HCT116 (cell line): ENCODE data around the gene PNMT.

ENCODE experiments used
- CBX3 ChIP-seq: IDR thresholded peaks from 2 replicates; pipeline ENCODE4 v1.6.1; 2012; ENCODE audit warnings: low read depth
- EZH2 ChIP-seq: fragments of 200-600 bp; sonication (generic); IDR thresholded peaks from 2 replicates; pipeline ENCODE4 v1.6.1; 2017; ENCODE audit warnings: antibody characterized with exemption, mixed run types
- POLR2A ChIP-seq: IDR thresholded peaks from 2 replicates; pipeline ENCODE4 v1.7.0; 2011; ENCODE audit warnings: borderline replicate concordance; ENCODE audit not compliant: insufficient read depth, insufficient read length; ENCODE audit errors: extremely low read depth
- POLR2AphosphoS5 ChIP-seq: IDR thresholded peaks from 2 replicates; pipeline ENCODE4 v1.6.1; 2011; ENCODE audit warnings: mild to moderate bottlenecking, low read depth, low read length, moderate library complexity
- RAD21 ChIP-seq: IDR thresholded peaks from 2 replicates; pipeline ENCODE4 v1.6.1; 2012; ENCODE audit warnings: low read depth, mild to moderate bottlenecking
- SIN3A ChIP-seq: IDR thresholded peaks from 2 replicates; pipeline ENCODE4 v1.6.1; 2012; ENCODE audit warnings: low read depth
- SRF ChIP-seq: IDR thresholded peaks from 2 replicates; pipeline ENCODE4 v1.6.1; 2012; ENCODE audit warnings: low read depth
- ZFX ChIP-seq: fragments of 450-650 bp; IDR thresholded peaks from 2 replicates; pipeline ENCODE4 v1.6.1; 2017
- ZNF274 ChIP-seq: fragments of 200-500 bp; sonication (Bioruptor generic); IDR thresholded peaks from 2 replicates; pipeline ENCODE4 v1.6.1; 2014; ENCODE audit warnings: mild to moderate bottlenecking, low read depth, low read length, inconsistent platforms
- TF ChIP-seq, protein P1 (sequence below), 3 experiments: fragments of 200-600 bp in 1 of 3; sonication (generic) in 1 of 3; IDR thresholded peaks in 2 of 3; conservative IDR thresholded peaks in 1 of 3; 2 replicates each; pipeline ENCODE4 v1.5.1; 2012 to 2017; ENCODE audit warnings: low read depth in 2 of 3, low read length in 2 of 3, antibody characterized with exemption in 1 of 3, borderline replicate concordance in 1 of 3, control low read depth in 1 of 3, mild to moderate bottlenecking in 1 of 3, mixed read lengths in 1 of 3, mixed run types in 1 of 3, moderate library complexity in 1 of 3; ENCODE audit not compliant: insufficient read depth in 1 of 3
- TF ChIP-seq, protein P2 (sequence below): IDR thresholded peaks from 2 replicates; pipeline ENCODE4 v1.6.1; 2011; ENCODE audit warnings: mild to moderate bottlenecking, low read length, moderate library complexity; ENCODE audit not compliant: insufficient replicate concordance; ENCODE audit errors: extremely low read depth
- TF ChIP-seq, protein P3 (sequence below): IDR thresholded peaks from 2 replicates; pipeline ENCODE4 v1.6.1; 2012; ENCODE audit warnings: low read depth

DNA sequence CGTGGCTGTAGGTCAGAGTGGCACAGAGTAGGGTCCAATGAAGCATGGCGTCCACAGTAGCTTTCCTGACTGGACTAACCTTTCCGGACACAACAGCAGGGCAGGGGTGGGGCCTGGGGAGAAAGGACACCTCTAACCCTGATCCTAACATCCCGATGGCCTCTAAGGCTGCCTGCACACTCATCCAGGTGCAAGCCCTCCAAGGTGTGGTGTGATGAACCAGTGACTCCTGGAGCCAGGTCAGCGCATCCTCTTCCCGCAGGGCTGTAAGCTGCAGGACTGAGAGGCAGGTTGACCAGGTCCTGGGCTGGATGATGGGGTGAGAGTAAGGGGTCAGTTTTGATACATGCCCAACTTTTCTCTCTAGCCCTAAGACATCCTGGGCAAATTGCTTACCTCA is 28.5 kb downstream of the PNMT start:
- TF ChIP-seq, protein P1, sequence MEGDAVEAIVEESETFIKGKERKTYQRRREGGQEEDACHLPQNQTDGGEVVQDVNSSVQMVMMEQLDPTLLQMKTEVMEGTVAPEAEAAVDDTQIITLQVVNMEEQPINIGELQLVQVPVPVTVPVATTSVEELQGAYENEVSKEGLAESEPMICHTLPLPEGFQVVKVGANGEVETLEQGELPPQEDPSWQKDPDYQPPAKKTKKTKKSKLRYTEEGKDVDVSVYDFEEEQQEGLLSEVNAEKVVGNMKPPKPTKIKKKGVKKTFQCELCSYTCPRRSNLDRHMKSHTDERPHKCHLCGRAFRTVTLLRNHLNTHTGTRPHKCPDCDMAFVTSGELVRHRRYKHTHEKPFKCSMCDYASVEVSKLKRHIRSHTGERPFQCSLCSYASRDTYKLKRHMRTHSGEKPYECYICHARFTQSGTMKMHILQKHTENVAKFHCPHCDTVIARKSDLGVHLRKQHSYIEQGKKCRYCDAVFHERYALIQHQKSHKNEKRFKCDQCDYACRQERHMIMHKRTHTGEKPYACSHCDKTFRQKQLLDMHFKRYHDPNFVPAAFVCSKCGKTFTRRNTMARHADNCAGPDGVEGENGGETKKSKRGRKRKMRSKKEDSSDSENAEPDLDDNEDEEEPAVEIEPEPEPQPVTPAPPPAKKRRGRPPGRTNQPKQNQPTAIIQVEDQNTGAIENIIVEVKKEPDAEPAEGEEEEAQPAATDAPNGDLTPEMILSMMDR (IDR thresholded peaks at IDR 0.05 in 2 of 3, conservative IDR thresholded peaks at IDR 0.05 in 1 of 3; ENCODE audit: borderline replicate concordance in 1 of 3, insufficient read depth in 1 of 3, low read depth in 2 of 3, low read length in 2 of 3): no peak
- TF ChIP-seq SIN3A (no peak), POLR2A (no peak), ZFX (no peak), ZNF274 (no peak), EZH2 (no peak), SRF (no peak), RAD21 (no peak), CBX3 (no peak), POLR2AphosphoS5 (no peak)
- TF ChIP-seq, protein P2, sequence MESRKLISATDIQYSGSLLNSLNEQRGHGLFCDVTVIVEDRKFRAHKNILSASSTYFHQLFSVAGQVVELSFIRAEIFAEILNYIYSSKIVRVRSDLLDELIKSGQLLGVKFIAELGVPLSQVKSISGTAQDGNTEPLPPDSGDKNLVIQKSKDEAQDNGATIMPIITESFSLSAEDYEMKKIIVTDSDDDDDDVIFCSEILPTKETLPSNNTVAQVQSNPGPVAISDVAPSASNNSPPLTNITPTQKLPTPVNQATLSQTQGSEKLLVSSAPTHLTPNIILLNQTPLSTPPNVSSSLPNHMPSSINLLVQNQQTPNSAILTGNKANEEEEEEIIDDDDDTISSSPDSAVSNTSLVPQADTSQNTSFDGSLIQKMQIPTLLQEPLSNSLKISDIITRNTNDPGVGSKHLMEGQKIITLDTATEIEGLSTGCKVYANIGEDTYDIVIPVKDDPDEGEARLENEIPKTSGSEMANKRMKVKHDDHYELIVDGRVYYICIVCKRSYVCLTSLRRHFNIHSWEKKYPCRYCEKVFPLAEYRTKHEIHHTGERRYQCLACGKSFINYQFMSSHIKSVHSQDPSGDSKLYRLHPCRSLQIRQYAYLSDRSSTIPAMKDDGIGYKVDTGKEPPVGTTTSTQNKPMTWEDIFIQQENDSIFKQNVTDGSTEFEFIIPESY: no peak
- TF ChIP-seq, protein P3, sequence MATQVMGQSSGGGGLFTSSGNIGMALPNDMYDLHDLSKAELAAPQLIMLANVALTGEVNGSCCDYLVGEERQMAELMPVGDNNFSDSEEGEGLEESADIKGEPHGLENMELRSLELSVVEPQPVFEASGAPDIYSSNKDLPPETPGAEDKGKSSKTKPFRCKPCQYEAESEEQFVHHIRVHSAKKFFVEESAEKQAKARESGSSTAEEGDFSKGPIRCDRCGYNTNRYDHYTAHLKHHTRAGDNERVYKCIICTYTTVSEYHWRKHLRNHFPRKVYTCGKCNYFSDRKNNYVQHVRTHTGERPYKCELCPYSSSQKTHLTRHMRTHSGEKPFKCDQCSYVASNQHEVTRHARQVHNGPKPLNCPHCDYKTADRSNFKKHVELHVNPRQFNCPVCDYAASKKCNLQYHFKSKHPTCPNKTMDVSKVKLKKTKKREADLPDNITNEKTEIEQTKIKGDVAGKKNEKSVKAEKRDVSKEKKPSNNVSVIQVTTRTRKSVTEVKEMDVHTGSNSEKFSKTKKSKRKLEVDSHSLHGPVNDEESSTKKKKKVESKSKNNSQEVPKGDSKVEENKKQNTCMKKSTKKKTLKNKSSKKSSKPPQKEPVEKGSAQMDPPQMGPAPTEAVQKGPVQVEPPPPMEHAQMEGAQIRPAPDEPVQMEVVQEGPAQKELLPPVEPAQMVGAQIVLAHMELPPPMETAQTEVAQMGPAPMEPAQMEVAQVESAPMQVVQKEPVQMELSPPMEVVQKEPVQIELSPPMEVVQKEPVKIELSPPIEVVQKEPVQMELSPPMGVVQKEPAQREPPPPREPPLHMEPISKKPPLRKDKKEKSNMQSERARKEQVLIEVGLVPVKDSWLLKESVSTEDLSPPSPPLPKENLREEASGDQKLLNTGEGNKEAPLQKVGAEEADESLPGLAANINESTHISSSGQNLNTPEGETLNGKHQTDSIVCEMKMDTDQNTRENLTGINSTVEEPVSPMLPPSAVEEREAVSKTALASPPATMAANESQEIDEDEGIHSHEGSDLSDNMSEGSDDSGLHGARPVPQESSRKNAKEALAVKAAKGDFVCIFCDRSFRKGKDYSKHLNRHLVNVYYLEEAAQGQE: no peak
